ENCODE data around the gene ATG7.
"Not testable (repeated sequence)": the region's sequence is repeated elsewhere in the genome, so short reads cannot be mapped to it uniquely, and the experiment has no call there.

The ATG7 gene

GRCh38 chr3:11462673-11463072 is 190.5 kb downstream of the ATG7 start:
- DNase-seq (ENCODE audit: low read depth in 2 of 2), result not testable (repeated sequence)

GRCh38 chr3:11463591-11463990 is 191.4 kb downstream of the ATG7 start:
- DNase-seq (ENCODE audit: low read depth in 2 of 2), result no peak

GRCh38 chr3:11464356-11464755 is 192.2 kb downstream of the ATG7 start:
- no peak for DNase-seq (ENCODE audit: low read depth in 2 of 2)

GRCh38 chr3:11465744-11466616 is 193.8 kb downstream of the ATG7 start:
- peak; percentile 83 for DNase-seq (ENCODE audit: low read depth in 2 of 2)

- no peak for DNase-seq (ENCODE audit: low read depth in 2 of 2)
Observed at GRCh38 chr3:11467875-11468274, 195.7 kb downstream of the ATG7 start.

- DNase-seq (ENCODE audit: low read depth in 2 of 2), result no peak
Observed at GRCh38 chr3:11470031-11470853, 198.0 kb downstream of the ATG7 start.

- DNase-seq (ENCODE audit: low read depth in 2 of 2), result no peak
Observed at GRCh38 chr3:11475324-11475723, 203.1 kb downstream of the ATG7 start.

GRCh38 chr3:11476735-11477144 is 204.5 kb downstream of the ATG7 start:
- DNase-seq (ENCODE audit: low read depth in 2 of 2), result no peak

GRCh38 chr3:11477407-11477911 is 205.3 kb downstream of the ATG7 start:
- DNase-seq (ENCODE audit: low read depth in 2 of 2), result peak; percentile 83 to 88

GRCh38 chr3:11478167-11478566 is 206.0 kb downstream of the ATG7 start:
- no peak for DNase-seq (ENCODE audit: low read depth in 2 of 2)

- no peak for DNase-seq (ENCODE audit: low read depth in 2 of 2)
Observed at GRCh38 chr3:11479221-11479620, 207.0 kb downstream of the ATG7 start.

GRCh38 chr3:11480663-11481298 is 208.6 kb downstream of the ATG7 start:
- DNase-seq (ENCODE audit: low read depth in 2 of 2), result no peak

- no peak for DNase-seq (ENCODE audit: low read depth in 2 of 2)
Observed at GRCh38 chr3:11481556-11481955, 209.4 kb downstream of the ATG7 start.

- no peak for DNase-seq (ENCODE audit: low read depth in 2 of 2)
Observed at GRCh38 chr3:11482021-11482420, 209.8 kb downstream of the ATG7 start.

GRCh38 chr3:11488356-11488755 is 216.2 kb downstream of the ATG7 start:
- DNase-seq (ENCODE audit: low read depth in 2 of 2), result not testable (repeated sequence)

GRCh38 chr3:11494131-11494916 is 222.1 kb downstream of the ATG7 start:
- DNase-seq (ENCODE audit: low read depth in 2 of 2), result no peak

GRCh38 chr3:11495948-11496557 is 223.9 kb downstream of the ATG7 start:
- DNase-seq (ENCODE audit: low read depth in 2 of 2), result no peak

- no peak for DNase-seq (ENCODE audit: low read depth in 2 of 2)
Observed at GRCh38 chr3:11498177-11498576, 226.0 kb downstream of the ATG7 start.

- DNase-seq (ENCODE audit: low read depth in 2 of 2), result no peak
Observed at GRCh38 chr3:11498646-11499045, 226.4 kb downstream of the ATG7 start.

- peak; percentile 94 for DNase-seq (ENCODE audit: low read depth in 2 of 2)
Observed at GRCh38 chr3:11499144-11499543, 226.9 kb downstream of the ATG7 start.

- not testable (repeated sequence) for DNase-seq (ENCODE audit: low read depth in 2 of 2)
Observed at GRCh38 chr3:11502413-11502812, 230.2 kb downstream of the ATG7 start.

Measured in fibroblast of skin of left biceps (primary cell).